HUES6 (cell line): ENCODE results near the gene PSMA6.

Source experiments
- H3K27ac ChIP-seq: 2 replicates; pipeline ENCODE4 v1.7.0; 2013; ENCODE audit warnings: low read depth, mild to moderate bottlenecking, low read length, inconsistent platforms
- H3K27me3 ChIP-seq: 2 replicates; pipeline ENCODE4 v1.6.1; 2013; ENCODE audit warnings: low read length; ENCODE audit not compliant: control insufficient read depth, insufficient read depth
- H3K36me3 ChIP-seq: 2 replicates; pipeline ENCODE4 v1.6.1; 2013; ENCODE audit warnings: low read length; ENCODE audit not compliant: control insufficient read depth, insufficient read depth
- H3K4me1 ChIP-seq: 2 replicates; pipeline ENCODE4 v1.6.1; 2013; ENCODE audit warnings: low read length; ENCODE audit not compliant: control insufficient read depth, insufficient read depth
- H3K4me3 ChIP-seq: 2 replicates; pipeline ENCODE4 v1.5.1; 2013; ENCODE audit warnings: low read depth, low read length
- H3K9ac ChIP-seq: one replicate; pipeline ENCODE4 v1.6.1; 2013; ENCODE audit warnings: mild to moderate bottlenecking, low read length
- H3K9me3 ChIP-seq: 2 replicates; pipeline ENCODE4 v1.6.1; 2013; ENCODE audit warnings: low read depth, low read length; ENCODE audit not compliant: control insufficient read depth, insufficient read depth

The PSMA6 gene

GRCh38 chr14:35254736-35255135 lies 37.4 kb upstream of the PSMA6 start:
- Histone ChIP-seq H3K9me3 (no peaks in the 10 kb centered on the region), H3K27ac (no peak overlapping the region), H3K4me1 (no peaks in the 10 kb centered on the region), H3K4me3 (no peak overlapping the region), H3K27me3 (no peaks in the 10 kb centered on the region), H3K36me3 (no peaks in the 10 kb centered on the region), H3K9ac (no peak overlapping the region)

- H3K9me3 ChIP-seq, result peaks cover 4% of the 10 kb centered on the region
- H3K4me3 ChIP-seq, result no peak overlapping the region
- peaks cover 5% of the 10 kb centered on the region; the same call in 1 of the 2 replicates for H3K36me3 ChIP-seq
- H3K9ac ChIP-seq, result no peak overlapping the region
- H3K27ac ChIP-seq, result no peak overlapping the region
- no peaks in the 10 kb centered on the region for H3K4me1 ChIP-seq
- H3K27me3 ChIP-seq, result no peaks in the 10 kb centered on the region
Observed at GRCh38 chr14:35255711-35256110, 36.5 kb upstream of the PSMA6 start.

- H3K36me3 ChIP-seq, result peaks cover 9% of the 10 kb centered on the region; the same call in 1 of the 2 replicates
- no peaks in the 10 kb centered on the region for H3K4me1 ChIP-seq
- no peak overlapping the region for H3K27ac ChIP-seq
- H3K9ac ChIP-seq, result no peak overlapping the region
- H3K27me3 ChIP-seq, result no peaks in the 10 kb centered on the region
- no peak overlapping the region for H3K4me3 ChIP-seq
- H3K9me3 ChIP-seq, result peaks cover 4% of the 10 kb centered on the region
Observed at GRCh38 chr14:35257809-35258208, 34.4 kb upstream of the PSMA6 start.

GRCh38 chr14:35258420-35258819 lies 33.8 kb upstream of the PSMA6 start:
- Histone ChIP-seq H3K4me1 (no peaks in the 10 kb centered on the region), H3K27ac (no peak overlapping the region), H3K9me3 (peaks cover 4% of the 10 kb centered on the region), H3K9ac (no peak overlapping the region), H3K4me3 (no peak overlapping the region), H3K36me3 (peaks cover 9% of the 10 kb centered on the region; the same call in 1 of the 2 replicates), H3K27me3 (no peaks in the 10 kb centered on the region)

GRCh38 chr14:35261774-35262173 lies 30.4 kb upstream of the PSMA6 start:
- H3K9me3 ChIP-seq, result peaks cover 4% of the 10 kb centered on the region
- H3K9ac ChIP-seq, result no peak overlapping the region
- H3K4me1 ChIP-seq, result no peaks in the 10 kb centered on the region
- H3K27me3 ChIP-seq, result no peaks in the 10 kb centered on the region
- H3K36me3 ChIP-seq, result peaks cover 12% of the 10 kb centered on the region
- no peak overlapping the region for H3K27ac ChIP-seq
- H3K4me3 ChIP-seq, result no peak overlapping the region

GRCh38 chr14:35262436-35262835 lies 29.7 kb upstream of the PSMA6 start:
- H3K9ac ChIP-seq, result no peak overlapping the region
- no peak overlapping the region for H3K27ac ChIP-seq

GRCh38 chr14:35268946-35269345 lies 23.2 kb upstream of the PSMA6 start:
- H3K9ac ChIP-seq, result no peak overlapping the region
- H3K4me3 ChIP-seq, result no peak overlapping the region
- no peaks in the 10 kb centered on the region for H3K4me1 ChIP-seq
- no peaks in the 10 kb centered on the region for H3K9me3 ChIP-seq
- no peaks in the 10 kb centered on the region for H3K27me3 ChIP-seq
- peaks cover 23% of the 10 kb centered on the region for H3K36me3 ChIP-seq
- H3K27ac ChIP-seq, result no peak overlapping the region

More at GRCh38 chr14:35262436-35262835, 29.7 kb upstream of the PSMA6 start:
- peaks cover 16% of the 10 kb centered on the region for H3K36me3 ChIP-seq
- H3K4me1 ChIP-seq, result no peaks in the 10 kb centered on the region
- H3K4me3 ChIP-seq, result no peak overlapping the region
- H3K9me3 ChIP-seq, result peaks cover 4% of the 10 kb centered on the region
- no peaks in the 10 kb centered on the region for H3K27me3 ChIP-seq

- Histone ChIP-seq H3K36me3 (peaks cover 20% of the 10 kb centered on the region), H3K4me1 (no peaks in the 10 kb centered on the region)
Observed at GRCh38 chr14:35274805-35275204, 17.4 kb upstream of the PSMA6 start.

GRCh38 chr14:35277179-35277578 lies 15.0 kb upstream of the PSMA6 start:
- no peaks in the 10 kb centered on the region for H3K4me1 ChIP-seq
- peaks cover 15% of the 10 kb centered on the region for H3K36me3 ChIP-seq
- H3K9me3 ChIP-seq, result no peaks in the 10 kb centered on the region
- H3K27ac ChIP-seq, result peak overlapping the region; percentile 41; the same call in 1 of the 2 replicates
- H3K27me3 ChIP-seq, result no peaks in the 10 kb centered on the region
- H3K4me3 ChIP-seq, result no peak overlapping the region
- H3K9ac ChIP-seq, result no peak overlapping the region

More at GRCh38 chr14:35274805-35275204, 17.4 kb upstream of the PSMA6 start:
- Histone ChIP-seq H3K9me3 (no peaks in the 10 kb centered on the region), H3K4me3 (no peak overlapping the region), H3K27ac (no peak overlapping the region), H3K27me3 (no peaks in the 10 kb centered on the region), H3K9ac (no peak overlapping the region)

- peaks cover 10% of the 10 kb centered on the region for H3K36me3 ChIP-seq
- no peak overlapping the region for H3K4me3 ChIP-seq
- H3K27ac ChIP-seq, result no peak overlapping the region
- H3K9ac ChIP-seq, result no peak overlapping the region
- H3K9me3 ChIP-seq, result no peaks in the 10 kb centered on the region
- no peaks in the 10 kb centered on the region for H3K27me3 ChIP-seq
- no peaks in the 10 kb centered on the region for H3K4me1 ChIP-seq
Observed at GRCh38 chr14:35279369-35279768, 12.8 kb upstream of the PSMA6 start.

- Histone ChIP-seq H3K27me3 (no peaks in the 10 kb centered on the region), H3K27ac (no peak overlapping the region), H3K9me3 (no peaks in the 10 kb centered on the region), H3K9ac (no peak overlapping the region), H3K36me3 (0 out of 2 replicates have a peak, but pooled peaks cover 4% of the 10 kb centered on the region), H3K4me3 (no peak overlapping the region), H3K4me1 (no peaks in the 10 kb centered on the region)
Observed at GRCh38 chr14:35281341-35281740, 10.8 kb upstream of the PSMA6 start.

GRCh38 chr14:35284506-35284905 lies 7.7 kb upstream of the PSMA6 start:
- no peaks in the 10 kb centered on the region for H3K27me3 ChIP-seq
- 0 out of 2 replicates have a peak, but pooled peaks cover 3% of the 10 kb centered on the region for H3K36me3 ChIP-seq
- H3K27ac ChIP-seq, result no peak overlapping the region
- no peak overlapping the region for H3K9ac ChIP-seq
- H3K4me1 ChIP-seq, result no peaks in the 10 kb centered on the region
- no peaks in the 10 kb centered on the region for H3K9me3 ChIP-seq
- no peak overlapping the region for H3K4me3 ChIP-seq
